ENCODE results near the gene GNAT3. TPM values are rescaled to one million over a fixed set of nuclear protein-coding genes. Genes with fewer than 3 reads are reported as not detected.
A peak's percentile ranks its signal among the peaks of the same experiment; 100 is the strongest.

GNAT3 gene
- total RNA-seq, 1 experiment from 2014 or later = not detected

DNA sequence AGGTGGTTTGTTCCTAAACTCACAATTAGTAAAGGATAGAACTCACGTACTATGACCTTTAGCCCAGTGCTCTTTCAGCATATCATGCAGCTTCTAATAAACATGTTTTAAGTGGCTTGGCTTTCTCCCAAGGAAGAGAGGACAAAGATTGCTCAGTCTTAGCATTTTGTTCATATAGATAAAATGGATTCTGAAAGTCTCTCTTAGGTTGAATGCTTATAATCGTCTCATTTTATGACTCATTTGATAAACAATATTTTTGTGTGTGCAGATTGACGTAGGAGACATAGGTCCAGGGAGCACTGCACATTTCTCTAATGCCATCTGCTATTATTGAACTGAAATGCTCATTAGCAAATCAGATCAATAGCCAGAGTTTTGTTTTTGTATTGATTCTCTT is 44.8 kb downstream of the GNAT3 start:
- RAD21 ChIA-PET (ENCODE audit: low non-redundant PET in 1 of 2, low total read pairs in 2 of 2, uncharacterized antibody in 2 of 2, unreplicated experiment in 2 of 2) = no interaction called here
- POLR2A ChIA-PET = no interaction called here
- no peak for ATAC-seq
- Histone ChIP-seq H3K27ac (ENCODE audit: low read depth, low read length) (peak overlapping the region; percentile 31; the same call in 1 of the 2 replicates), H3K79me2 (ENCODE audit: insufficient read depth, low read length) (no peaks in the 10 kb centered on the region), H3K4me3 (replicated peaks in 1 of 2; ENCODE audit: low read depth in 1 of 2, low read length in 2 of 2) (no peak overlapping the region), H3K9me2 (ENCODE audit: insufficient read depth) (no peaks in the 10 kb centered on the region), H4K20me1 (ENCODE audit: insufficient read depth) (no peaks in the 10 kb centered on the region), H3K4me2 (ENCODE audit: low read length) (peak overlapping the region; percentile 23), H3K36me3 (ENCODE audit: control insufficient read depth in 1 of 2, insufficient read depth in 2 of 2, low read length in 2 of 2) (no peaks in the 10 kb centered on the region), H3K4me1 (ENCODE audit: control insufficient read depth in 1 of 2, insufficient read depth in 2 of 2, low read length in 2 of 2) (peaks cover 10 to 11% of the 10 kb centered on the region in 2 experiments), H3K9me3 (ENCODE audit: control insufficient read depth in 1 of 2, insufficient read depth in 1 of 2, low read depth in 1 of 2, low read length in 2 of 2) (no peaks in the 10 kb centered on the region), H3K27me3 (ENCODE audit: insufficient read depth, low read length) (no peaks in the 10 kb centered on the region), H3K9ac (ENCODE audit: low read length) (no peak overlapping the region), H2AFZ (ENCODE audit: low read depth, low read length, poor library complexity, severe bottlenecking) (peak overlapping the region; percentile 37)
- intact Hi-C loops (cut with micrococcal nuclease) = no loop called here
- DNase-seq (ENCODE audit: low read depth, low spot score) = no peak
- BruUV-seq (replicated peaks) = no TSS peak
- TF ChIP-seq SIN3A (IDR thresholded peaks at IDR 0.05; ENCODE audit: low read depth) (no peak), EZH2phosphoT487 (IDR thresholded peaks at IDR 0.05; ENCODE audit: borderline replicate concordance) (no peak), CBX3 (IDR thresholded peaks at IDR 0.05; ENCODE audit: low read depth) (no peak), ELF1 (IDR thresholded peaks at IDR 0.05; ENCODE audit: borderline replicate concordance, low read depth) (no peak), EGR1 (IDR thresholded peaks at IDR 0.05; ENCODE audit: low read depth) (no peak), POLR2AphosphoS5 (IDR thresholded peaks at IDR 0.05; ENCODE audit: low read depth, low read length) (no peak), JUND (IDR thresholded peaks at IDR 0.05) (no peak), YY1 (IDR thresholded peaks at IDR 0.05; ENCODE audit: extremely low read depth, insufficient replicate concordance, low read depth, low read length) (no peak), ZNF274 (IDR thresholded peaks at IDR 0.05; ENCODE audit: low read depth, low read length) (no peak)
- CTCF ChIA-PET = no interaction called here

- intact Hi-C loops (cut with micrococcal nuclease) = no loop called here
- no peak for ATAC-seq
- no TSS peak for BruUV-seq (replicated peaks)
- Histone ChIP-seq H3K4me2 (ENCODE audit: low read length) (peak overlapping the region; percentile 23; the same call in 1 of the 2 replicates), H4K20me1 (ENCODE audit: insufficient read depth) (no peaks in the 10 kb centered on the region), H3K79me2 (ENCODE audit: insufficient read depth, low read length) (no peaks in the 10 kb centered on the region), H3K4me1 (ENCODE audit: control insufficient read depth in 1 of 2, insufficient read depth in 2 of 2, low read length in 2 of 2) (peaks cover 10 to 11% of the 10 kb centered on the region in 2 experiments), H3K27ac (ENCODE audit: low read depth, low read length) (peak overlapping the region; percentile 31; the same call in 1 of the 2 replicates), H3K27me3 (ENCODE audit: insufficient read depth, low read length) (no peaks in the 10 kb centered on the region), H3K9me2 (ENCODE audit: insufficient read depth) (no peaks in the 10 kb centered on the region), H2AFZ (ENCODE audit: low read depth, low read length, poor library complexity, severe bottlenecking) (peak overlapping the region; percentile 37), H3K4me3 (replicated peaks in 1 of 2; ENCODE audit: low read depth in 1 of 2, low read length in 2 of 2) (no peak overlapping the region), H3K9me3 (ENCODE audit: control insufficient read depth in 1 of 2, insufficient read depth in 1 of 2, low read depth in 1 of 2, low read length in 2 of 2) (no peaks in the 10 kb centered on the region), H3K9ac (ENCODE audit: low read length) (no peak overlapping the region), H3K36me3 (ENCODE audit: control insufficient read depth in 1 of 2, insufficient read depth in 2 of 2, low read length in 2 of 2) (no peaks in the 10 kb centered on the region)
- no peak for DNase-seq (ENCODE audit: low read depth, low spot score)
- CTCF ChIA-PET = no interaction called here
- RAD21 ChIA-PET (ENCODE audit: low non-redundant PET in 1 of 2, low total read pairs in 2 of 2, uncharacterized antibody in 2 of 2, unreplicated experiment in 2 of 2) = no interaction called here
- POLR2A ChIA-PET = no interaction called here
- no peak for TF ChIP-seq SIN3A (IDR thresholded peaks at IDR 0.05; ENCODE audit: low read depth)
- no peak for TF ChIP-seq POLR2A (IDR thresholded peaks at IDR 0.05; ENCODE audit: borderline replicate concordance, extremely low read depth, insufficient read depth, insufficient read length)
- no peak for TF ChIP-seq FOSL1 (IDR thresholded peaks at IDR 0.05; ENCODE audit: low read depth)
- no peak for TF ChIP-seq TCF7L2 (IDR thresholded peaks at IDR 0.05; ENCODE audit: borderline replicate concordance, extremely low read depth, insufficient read depth, insufficient read length)
- TF ChIP-seq SP1 (IDR thresholded peaks at IDR 0.05; ENCODE audit: low read depth) = no peak
- TF ChIP-seq, protein P1, sequence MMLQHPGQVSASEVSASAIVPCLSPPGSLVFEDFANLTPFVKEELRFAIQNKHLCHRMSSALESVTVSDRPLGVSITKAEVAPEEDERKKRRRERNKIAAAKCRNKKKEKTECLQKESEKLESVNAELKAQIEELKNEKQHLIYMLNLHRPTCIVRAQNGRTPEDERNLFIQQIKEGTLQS (IDR thresholded peaks at IDR 0.05) = no peak
- no peak for TF ChIP-seq POLR2AphosphoS5 (IDR thresholded peaks at IDR 0.05; ENCODE audit: low read depth, low read length)
- no peak for TF ChIP-seq EZH2 (IDR thresholded peaks at IDR 0.05)
- TF ChIP-seq REST (IDR thresholded peaks at IDR 0.05; ENCODE audit: low read depth) = no peak
- TF ChIP-seq, protein P2, sequence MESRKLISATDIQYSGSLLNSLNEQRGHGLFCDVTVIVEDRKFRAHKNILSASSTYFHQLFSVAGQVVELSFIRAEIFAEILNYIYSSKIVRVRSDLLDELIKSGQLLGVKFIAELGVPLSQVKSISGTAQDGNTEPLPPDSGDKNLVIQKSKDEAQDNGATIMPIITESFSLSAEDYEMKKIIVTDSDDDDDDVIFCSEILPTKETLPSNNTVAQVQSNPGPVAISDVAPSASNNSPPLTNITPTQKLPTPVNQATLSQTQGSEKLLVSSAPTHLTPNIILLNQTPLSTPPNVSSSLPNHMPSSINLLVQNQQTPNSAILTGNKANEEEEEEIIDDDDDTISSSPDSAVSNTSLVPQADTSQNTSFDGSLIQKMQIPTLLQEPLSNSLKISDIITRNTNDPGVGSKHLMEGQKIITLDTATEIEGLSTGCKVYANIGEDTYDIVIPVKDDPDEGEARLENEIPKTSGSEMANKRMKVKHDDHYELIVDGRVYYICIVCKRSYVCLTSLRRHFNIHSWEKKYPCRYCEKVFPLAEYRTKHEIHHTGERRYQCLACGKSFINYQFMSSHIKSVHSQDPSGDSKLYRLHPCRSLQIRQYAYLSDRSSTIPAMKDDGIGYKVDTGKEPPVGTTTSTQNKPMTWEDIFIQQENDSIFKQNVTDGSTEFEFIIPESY (IDR thresholded peaks at IDR 0.05; ENCODE audit: extremely low read depth, insufficient replicate concordance, low read length) = no peak
Observed at GRCh38 chr7:80466636-80467035, 45.2 kb downstream of the GNAT3 start.

Measured in HCT116 (cell line).